GM19324 (cell line): ENCODE results near the gene THAP9.

Source experiments
- ATAC-seq: cut with Tn5 transposase; IDR thresholded peaks from one replicate; pipeline ENCODE4 v1.9.1; 2021; ENCODE audit warnings: mild to moderate bottlenecking, moderate library complexity; ENCODE audit not compliant: unreplicated experiment, low FRiP score

Gene THAP9

GRCh38 chr4:82951196-82951595 is 50.7 kb downstream of the THAP9 start:
- no peak for ATAC-seq

- no peak for ATAC-seq
These were observed 53.7 kb downstream of the THAP9 start for GRCh38 chr4:82954212-82954611.

- ATAC-seq: no peak
These were observed 56.5 kb downstream of the THAP9 start for GRCh38 chr4:82957045-82957444.

- ATAC-seq: no peak
These were observed 65.2 kb downstream of the THAP9 start for GRCh38 chr4:82965763-82966162.

GRCh38 chr4:82968972-82969371 is 68.4 kb downstream of the THAP9 start:
- ATAC-seq: no peak

- ATAC-seq: no peak
These were observed 68.9 kb downstream of the THAP9 start for GRCh38 chr4:82969414-82969813.
